ENCODE data around the gene PNPLA7.

Gene PNPLA7

GRCh38 chr9:137465720-137466388 is 84.3 kb downstream of the PNPLA7 start:
- in situ Hi-C loops (cut with MboI; ENCODE audit: low pct_unique_long_range_greater_than_20kb, low sequenced_read_pairs, unreplicated experiment), result no loop called here
- no peak for TF ChIP-seq CTCF (IDR thresholded peaks at IDR 0.05; ENCODE audit: extremely low read depth, insufficient read depth, missing control alignments)
- DNase-seq (ENCODE audit: low spot score), result no peak

GRCh38 chr9:137465000-137465719 is 85.0 kb downstream of the PNPLA7 start:
- in situ Hi-C loops (cut with MboI; ENCODE audit: low pct_unique_long_range_greater_than_20kb, low sequenced_read_pairs, unreplicated experiment), result no loop called here
- no peak for DNase-seq (ENCODE audit: low spot score)
- TF ChIP-seq CTCF (IDR thresholded peaks at IDR 0.05; ENCODE audit: extremely low read depth, insufficient read depth, missing control alignments), result no peak

- DNase-seq (ENCODE audit: low spot score), result no peak
- in situ Hi-C loops (cut with MboI; ENCODE audit: low pct_unique_long_range_greater_than_20kb, low sequenced_read_pairs, unreplicated experiment), result no loop called here
- no peak for TF ChIP-seq CTCF (IDR thresholded peaks at IDR 0.05; ENCODE audit: extremely low read depth, insufficient read depth, missing control alignments)
Measured at GRCh38 chr9:137464291-137464999, 85.8 kb downstream of the PNPLA7 start.

- in situ Hi-C loops (cut with MboI; ENCODE audit: low pct_unique_long_range_greater_than_20kb, low sequenced_read_pairs, unreplicated experiment), result no loop called here
- no peak for DNase-seq (ENCODE audit: low spot score)
- TF ChIP-seq CTCF (IDR thresholded peaks at IDR 0.05; ENCODE audit: extremely low read depth, insufficient read depth, missing control alignments), result no peak
Measured at GRCh38 chr9:137463931-137464290, 86.3 kb downstream of the PNPLA7 start.

- in situ Hi-C loops (cut with MboI; ENCODE audit: low pct_unique_long_range_greater_than_20kb, low sequenced_read_pairs, unreplicated experiment), result no loop called here
- TF ChIP-seq CTCF (IDR thresholded peaks at IDR 0.05; ENCODE audit: extremely low read depth, insufficient read depth, missing control alignments), result no peak
- DNase-seq (ENCODE audit: low spot score), result no peak
Measured at GRCh38 chr9:137462986-137463930, 86.9 kb downstream of the PNPLA7 start.

All from GM13977 (cell line).